ENCODE results near the gene MCRIP2. TPM values are rescaled to one million over a fixed set of nuclear protein-coding genes. Genes with fewer than 3 reads are reported as not detected.

The MCRIP2 gene
- polyA plus RNA-seq, 1 donor: 15.5 TPM

DNA sequence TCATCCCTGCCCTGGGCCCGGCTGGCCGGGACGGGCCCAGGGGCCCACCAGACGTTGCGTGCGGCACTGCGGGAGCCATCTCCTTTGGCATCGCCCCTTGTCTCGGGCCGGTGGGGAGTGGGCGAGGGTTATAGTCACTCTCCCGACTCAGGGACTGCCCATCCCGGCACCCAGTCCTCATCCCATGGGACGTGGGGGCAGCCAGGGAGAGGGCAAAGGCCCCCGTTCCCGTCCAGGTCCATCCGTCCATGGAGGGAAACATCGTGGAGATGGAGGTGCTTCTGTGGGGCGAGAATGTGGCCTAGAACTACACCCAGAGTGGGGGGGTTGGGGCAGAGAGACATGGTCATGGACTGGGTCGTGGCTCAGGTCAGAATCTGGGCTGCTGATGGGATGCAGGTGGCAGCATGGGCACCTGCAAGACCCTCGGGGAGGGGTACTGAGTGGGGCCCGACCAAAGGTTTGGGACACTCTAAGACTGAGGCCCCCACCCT is 5.1 kb downstream of the MCRIP2 start:
- no peak for DNase-seq

DNA sequence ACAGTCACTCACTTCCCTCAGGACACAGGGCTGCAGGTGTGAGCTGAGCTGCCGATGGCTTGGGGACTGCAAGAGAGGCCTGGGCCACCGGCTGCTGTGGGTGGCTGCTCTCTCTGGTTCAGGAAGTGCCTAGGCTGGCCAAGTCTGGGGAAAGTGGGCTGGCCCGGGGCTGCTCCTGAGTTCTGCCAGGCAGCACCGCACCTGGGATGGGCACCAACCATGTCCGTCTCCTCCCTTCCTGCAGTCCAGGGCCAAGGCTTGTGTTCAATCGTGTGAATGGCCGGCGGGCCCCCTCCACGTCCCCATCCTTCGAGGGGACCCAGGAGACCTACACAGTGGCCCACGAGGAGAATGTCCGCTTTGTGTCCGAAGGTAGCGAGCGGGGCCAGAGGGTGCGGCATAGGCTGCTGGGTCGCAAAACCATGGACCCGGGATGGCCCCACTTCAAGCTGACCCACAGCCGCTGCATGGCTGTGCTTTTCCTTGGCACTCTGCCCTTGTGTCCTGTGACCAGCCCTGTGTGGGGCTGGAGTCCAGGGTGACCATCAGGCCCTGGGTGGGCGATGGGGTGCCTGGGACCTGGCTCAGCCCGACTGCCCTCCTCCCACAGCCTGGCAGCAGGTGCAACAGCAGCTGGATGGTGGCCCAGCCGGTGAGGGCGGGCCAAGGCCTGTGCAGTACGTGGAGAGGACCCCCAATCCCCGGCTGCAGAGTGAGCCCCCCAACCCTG is 5.7 kb downstream of the MCRIP2 start:
- no peak for DNase-seq

DNA sequence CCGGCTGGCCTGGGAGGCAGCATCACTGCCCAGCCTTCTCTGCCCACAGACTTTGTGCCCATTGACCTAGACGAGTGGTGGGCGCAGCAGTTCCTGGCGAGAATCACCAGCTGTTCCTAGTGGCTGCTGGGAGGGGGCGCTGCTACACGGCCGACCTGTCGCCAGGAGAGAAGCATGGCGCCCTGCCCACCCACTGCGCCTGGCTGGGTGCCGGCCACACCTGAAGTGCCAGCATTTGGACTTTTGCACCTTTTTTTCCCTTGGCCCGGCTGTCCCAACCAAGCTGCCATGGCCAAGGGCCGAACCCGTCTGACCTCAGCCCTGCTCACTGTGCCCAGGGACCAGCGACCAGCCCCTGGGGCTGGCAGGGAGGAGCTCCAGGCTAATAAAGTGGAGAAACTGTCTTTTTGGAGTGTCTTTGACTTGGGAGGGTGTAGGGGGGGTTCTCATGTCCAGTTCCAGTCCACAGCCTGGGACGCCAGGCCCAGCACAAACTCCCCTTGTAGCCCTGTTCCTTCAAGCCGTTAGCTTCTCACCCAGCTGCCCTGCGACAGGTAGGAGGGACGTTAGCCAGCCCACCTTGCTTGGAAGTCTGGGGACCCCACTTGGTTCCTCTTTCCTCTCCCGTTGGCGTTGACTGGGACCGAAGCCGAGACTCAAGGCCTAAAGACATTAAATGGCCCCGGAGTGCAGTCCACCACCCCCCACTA is 6.6 kb downstream of the MCRIP2 start:
- no peak for DNase-seq

DNA sequence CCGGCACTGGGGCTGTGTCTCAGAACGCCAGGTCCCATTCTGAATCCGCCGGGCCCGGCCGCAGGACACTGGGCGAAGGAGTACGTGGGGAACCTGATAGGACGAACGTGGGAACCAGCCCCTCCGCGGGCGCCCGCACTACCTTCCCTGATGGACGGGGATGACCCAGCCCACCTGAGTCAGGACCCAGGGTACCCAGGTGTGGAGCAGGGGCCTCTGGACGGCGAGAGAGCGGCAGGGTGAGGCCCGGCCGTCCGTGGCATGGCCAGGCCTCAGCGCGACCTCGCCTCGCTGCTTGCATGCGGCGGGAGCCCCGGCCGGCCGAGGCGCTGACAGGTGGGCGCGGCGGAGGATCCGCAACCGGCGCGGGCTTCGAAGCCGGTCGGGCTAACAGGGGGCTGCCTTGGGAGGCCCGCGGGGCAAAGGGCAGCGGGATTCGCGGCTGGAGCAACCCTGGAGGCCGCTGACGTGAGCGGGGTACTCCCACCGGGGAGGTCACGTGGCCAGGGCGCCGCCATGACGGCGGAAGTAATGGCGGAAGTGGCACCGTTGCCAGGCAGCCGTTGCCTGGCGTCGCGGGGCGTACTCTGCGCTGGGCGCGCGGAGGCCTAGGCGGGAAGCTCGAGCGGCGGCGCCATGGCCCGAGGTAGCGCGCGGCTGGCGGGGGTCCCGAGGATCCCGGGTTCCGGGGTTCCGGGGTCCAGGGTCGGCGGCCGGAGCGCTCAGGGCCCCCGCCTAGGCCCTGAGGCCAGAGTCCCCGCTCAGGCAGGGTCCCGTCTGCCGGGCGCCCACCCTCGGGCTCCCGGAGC is 7.4 kb downstream of the MCRIP2 start, which contains the start of gene WDR90:
WDR90 (plus strand) TSS at position 585 of the 809 bp plus-strand sequence; CDS start at position 637, 52 bp downstream.
- peak; percentile 89 for DNase-seq

DNA sequence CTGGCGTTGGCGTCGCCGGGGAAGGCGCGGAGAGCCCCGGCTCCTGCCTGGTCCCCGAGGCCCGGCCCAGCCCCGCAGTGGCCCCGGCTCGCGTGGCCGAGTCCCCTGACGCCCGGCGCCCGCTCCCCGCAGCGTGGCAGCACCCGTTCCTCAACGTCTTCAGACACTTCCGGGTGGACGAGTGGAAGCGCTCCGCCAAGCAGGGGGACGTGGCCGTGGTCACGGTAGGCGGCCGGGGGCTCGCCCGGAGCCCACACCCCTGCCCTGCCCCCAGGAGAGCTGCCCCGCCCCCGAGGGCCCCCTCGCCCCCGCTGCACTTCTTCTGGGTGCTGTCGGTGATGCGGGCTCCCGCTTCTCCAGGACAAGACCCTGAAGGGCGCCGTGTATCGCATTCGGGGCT is 8.0 kb downstream of the MCRIP2 start:
- no peak for DNase-seq

DNA sequence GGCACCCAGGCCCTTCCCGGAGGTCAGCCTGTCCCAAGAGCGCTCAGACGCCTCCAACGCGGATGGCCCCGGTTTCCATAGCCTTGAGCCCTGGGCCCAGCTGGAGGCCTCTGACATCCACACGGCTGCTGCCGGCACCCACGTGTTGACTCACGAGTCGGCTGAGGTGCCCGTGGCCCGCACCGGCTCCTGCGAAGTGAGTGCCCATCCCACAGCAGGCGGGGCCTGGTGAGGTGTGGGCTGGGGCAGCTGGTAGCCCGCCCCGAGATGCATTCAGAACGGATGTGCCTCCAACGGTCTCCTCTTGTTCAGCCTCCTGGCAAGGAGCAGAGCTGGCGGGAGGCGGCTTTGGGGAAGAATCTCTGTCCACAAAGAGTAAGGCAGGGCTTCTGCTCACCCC is 10.2 kb downstream of the MCRIP2 start:
- DNase-seq: no peak

DNA sequence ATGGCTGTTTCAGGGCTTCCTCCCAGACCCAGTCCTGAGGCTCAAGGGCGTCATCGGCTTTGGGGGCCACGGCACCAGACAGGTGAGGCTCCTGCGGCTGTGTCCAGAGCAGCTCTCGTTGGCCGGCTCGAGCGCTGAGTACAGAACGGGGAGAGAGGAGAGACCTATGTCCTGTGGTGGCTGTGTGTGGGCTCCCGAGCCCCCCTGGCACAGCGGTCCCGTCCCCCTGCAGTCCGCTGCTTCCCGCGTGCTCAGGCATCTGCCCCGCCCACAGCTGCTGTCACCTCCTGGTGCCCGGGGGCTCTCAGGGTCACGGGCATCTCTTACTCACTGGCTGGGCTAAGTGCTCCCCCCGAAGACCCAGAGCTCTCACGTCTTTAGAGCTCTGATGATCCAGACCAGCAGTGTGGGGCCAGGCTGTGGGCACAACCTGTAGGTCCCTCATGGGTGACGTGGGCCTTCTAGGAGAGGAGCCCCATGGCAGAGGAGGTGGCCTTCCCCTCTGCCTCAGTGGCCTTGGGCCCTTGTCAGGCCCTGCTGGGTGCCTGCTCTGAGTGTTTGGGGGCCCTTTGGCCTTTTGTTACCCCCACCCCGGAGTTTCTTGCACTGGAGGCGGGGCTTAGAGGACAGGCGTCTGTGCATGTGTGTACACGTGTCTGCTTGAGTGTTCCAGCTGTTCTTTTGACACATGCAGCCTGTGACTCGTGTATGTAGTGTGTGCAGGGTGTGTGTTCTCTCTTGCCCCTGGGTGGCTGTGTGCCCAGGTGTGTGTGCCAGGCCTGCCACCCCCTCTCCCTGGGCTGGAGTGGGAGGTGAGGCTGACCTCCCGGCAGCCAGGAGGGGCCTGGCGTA is 11.1 kb downstream of the MCRIP2 start:
- DNase-seq: no peak

DNA sequence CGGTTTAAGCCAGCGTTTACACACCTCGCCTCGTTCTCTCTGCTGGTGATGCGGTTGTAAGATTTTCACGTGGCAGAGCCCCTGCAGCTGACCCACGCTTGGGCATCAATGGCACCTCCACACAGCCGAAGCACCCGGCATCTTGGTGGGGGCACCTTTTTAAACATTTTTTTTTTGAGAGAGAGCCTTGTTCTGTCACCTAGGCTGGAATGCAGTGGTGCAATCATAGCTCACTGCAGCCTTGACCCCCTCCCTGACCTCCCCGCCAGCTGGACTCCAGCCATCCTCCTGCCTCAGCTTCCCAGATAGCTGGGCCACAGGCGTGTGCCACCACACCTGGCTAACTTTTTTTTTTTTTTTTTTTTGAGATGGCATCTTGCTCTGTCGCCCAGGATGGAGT is 12.4 kb downstream of the MCRIP2 start:
- no peak for DNase-seq

DNA sequence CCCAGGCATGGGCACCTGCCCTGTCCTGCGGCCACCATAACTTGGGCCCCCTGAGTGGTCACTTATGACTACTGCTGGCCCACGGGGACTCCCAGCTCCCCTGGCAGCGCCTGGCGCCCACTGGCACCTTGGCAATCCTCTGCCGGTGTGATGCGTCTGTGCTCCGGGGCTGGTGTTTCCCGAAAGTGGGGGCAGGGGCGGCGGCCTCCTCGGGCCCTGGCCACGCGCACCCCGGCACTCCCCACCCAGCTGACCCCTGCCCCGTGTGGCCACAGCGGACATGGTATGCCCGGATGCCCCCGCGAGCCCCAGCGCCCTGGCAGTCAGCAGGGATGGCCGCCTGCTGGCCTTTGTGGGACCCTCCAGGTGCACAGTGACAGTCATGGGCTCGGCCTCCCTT is 15.9 kb downstream of the MCRIP2 start:
- DNase-seq: no peak

DNA sequence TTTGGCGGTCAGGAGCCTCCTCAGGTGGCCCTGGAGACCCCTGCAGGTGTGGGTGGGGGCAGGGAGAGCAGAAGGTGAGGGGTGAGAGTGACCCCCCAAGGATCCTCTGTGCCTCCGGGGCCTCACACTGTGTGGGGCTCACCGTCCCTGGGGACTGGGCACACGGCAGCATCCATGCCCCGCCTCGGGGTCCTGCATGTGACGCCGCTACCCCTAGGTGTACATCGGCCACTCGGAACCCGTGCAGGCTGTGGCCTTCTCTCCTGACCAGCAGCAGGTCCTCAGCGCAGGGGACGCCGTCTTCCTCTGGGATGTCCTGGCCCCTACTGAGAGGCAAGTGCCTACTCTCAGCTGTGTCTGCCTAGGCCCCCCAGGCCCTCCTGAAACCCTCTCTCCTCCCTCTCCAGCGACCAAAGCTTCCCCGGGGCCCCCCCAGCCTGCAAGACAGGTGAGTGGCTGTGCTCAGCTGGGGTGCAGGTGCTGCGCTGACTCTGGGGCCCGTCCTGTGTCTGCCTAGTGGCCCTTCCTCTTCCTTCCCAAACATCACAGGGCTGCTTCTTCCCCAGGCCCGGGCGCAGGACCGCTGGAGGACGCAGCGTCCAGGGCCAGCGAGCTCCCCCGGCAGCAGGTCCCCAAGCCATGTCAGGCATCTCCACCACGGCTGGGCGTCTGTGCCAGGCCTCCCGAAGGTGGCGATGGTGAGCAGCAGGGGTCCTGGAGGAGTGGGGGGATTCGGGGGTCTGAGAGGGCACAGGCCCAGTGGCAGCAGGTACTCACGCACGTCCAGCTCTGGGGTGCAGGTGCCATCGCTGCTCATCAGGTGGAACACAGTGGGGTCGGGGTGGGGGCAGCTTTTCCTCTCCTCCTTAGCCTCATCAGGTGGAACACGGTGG is 17.3 kb downstream of the MCRIP2 start:
- DNase-seq: no peak

DNA sequence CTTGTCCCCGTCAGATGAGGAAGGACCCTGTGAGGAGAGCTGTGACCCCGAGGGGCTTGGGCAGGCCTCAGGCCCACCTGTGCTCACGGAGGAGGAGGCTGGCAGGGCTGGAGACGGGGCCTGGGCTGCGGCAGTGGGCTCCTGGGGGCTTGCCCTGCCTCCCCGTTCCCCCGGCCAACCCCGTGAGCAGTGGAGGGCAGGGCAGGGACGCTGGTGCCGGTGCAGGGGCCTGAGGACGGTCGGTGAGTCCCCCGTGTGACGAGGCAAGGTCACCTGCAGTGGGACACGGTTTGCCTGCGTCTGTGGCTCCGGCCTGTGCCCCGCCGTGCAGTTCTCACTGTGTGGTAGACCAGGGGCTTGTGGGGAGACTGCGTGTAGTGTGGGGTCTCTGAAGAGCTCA is 18.0 kb downstream of the MCRIP2 start:
- DNase-seq: no peak

DNA sequence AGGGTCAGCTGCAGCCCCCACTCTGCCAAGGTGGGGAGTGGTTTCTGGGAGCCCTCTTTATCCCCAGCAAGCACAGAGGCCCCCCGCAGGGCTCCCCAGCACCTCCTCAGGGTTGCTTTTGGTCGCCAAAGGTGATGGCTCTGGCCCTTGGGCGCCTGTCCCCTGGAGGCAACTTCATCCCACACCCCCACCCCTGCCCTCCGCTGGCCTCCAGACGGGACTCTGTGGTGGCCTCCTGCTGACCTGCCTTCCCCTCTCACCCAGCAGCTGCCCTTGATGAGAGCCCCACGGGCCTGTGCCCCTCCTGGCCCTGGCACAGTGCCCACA is 18.5 kb downstream of the MCRIP2 start:
- DNase-seq: no peak

DNA sequence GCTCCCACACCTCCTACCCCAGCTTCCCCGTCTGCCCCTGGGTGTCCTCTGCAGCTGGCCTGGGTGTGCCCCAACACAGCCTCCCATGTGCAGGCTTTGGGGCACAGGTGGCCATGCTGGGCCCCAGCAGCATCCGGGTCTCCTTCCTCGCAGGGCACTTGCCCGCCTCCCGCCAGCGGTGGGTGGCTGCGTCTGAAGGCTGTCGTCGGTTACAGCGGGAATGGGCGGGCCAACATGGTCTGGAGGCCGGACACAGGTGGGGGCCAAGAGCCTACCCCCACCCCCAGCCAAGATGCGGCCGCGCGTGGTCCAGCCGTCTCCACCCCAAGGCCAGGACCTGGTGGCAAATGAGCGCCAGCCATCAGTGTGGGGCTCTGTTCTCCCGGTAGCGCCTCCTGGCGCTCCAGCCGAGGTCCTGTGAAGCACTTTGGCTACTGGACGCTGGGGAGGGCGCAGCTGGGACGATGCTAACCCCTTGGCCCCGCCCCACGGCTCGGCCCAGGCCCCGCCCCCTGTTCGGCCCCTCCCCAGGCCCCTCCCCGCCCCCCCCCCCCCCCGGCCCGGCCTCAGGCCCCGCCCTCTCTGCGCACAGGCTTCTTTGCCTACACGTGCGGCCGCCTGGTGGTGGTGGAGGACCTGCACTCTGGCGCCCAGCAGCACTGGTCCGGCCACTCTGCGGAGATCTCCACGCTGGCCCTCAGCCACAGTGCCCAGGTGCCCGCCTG is 19.0 kb downstream of the MCRIP2 start:
- peak; percentile 78 for DNase-seq

DNA sequence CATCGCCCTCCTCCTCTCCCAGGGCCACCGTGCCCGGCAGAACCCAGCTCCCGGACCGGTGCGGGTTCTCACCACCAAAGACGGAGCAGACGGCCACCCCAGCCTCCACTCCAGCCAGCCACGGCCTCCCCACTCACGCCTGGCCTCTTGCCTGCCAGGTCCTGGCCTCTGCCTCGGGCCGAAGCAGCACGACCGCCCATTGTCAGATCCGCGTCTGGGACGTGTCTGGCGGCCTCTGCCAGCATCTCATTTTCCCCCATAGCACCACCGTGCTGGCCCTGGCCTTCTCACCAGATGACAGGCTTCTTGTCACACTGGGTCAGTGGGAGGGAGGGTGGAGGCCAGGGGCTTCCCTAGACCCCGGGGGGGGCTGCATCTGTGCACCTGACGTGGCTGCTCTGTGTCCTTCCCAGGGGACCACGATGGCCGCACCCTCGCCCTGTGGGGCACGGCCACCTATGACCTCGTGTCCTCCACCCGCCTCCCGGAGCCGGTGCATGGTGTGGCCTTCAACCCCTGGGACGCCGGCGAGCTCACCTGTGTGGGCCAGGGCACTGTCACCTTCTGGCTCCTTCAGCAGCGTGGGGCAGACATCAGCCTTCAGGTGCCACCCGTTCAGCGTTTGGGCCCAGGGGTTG is 19.7 kb downstream of the MCRIP2 start:
- DNase-seq: no peak

DNA sequence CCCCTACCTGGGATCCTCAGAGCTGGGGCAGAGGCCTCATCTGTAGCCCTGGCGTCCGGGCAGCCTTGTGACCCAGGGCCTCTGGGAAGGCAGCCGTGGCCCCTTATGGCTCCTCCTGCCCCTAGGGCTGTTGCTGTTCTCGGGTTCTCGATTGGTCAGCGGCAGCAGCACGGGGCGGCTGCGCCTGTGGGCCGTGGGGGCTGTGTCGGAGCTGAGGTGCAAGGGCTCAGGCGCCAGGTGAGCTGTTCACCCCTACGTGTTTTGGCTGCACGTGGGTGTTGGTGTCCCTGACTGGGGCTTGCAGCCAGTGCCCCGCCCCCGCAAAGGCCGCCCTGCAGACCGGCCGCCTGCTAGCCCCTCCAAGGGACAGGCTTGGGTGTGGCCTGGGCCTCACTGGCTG is 20.5 kb downstream of the MCRIP2 start:
- no peak for DNase-seq

DNA sequence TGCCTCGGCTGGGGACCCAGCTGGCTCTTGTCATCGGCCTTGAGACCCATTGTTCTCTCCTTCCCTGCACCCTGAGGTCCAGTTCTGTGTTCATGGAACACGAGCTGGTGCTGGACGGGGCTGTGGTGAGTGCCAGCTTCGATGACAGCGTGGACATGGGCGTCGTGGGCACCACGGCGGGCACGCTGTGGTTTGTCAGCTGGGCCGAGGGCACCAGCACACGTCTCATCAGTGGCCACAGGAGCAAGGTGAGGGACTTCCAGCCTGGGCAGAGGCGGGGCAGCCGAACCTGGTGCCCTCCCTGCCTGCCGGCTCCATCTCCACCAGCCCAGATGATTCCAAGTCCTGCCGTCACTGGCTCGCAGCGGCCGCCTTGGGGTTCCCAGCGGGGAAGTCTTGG is 21.0 kb downstream of the MCRIP2 start:
- DNase-seq: no peak

DNA sequence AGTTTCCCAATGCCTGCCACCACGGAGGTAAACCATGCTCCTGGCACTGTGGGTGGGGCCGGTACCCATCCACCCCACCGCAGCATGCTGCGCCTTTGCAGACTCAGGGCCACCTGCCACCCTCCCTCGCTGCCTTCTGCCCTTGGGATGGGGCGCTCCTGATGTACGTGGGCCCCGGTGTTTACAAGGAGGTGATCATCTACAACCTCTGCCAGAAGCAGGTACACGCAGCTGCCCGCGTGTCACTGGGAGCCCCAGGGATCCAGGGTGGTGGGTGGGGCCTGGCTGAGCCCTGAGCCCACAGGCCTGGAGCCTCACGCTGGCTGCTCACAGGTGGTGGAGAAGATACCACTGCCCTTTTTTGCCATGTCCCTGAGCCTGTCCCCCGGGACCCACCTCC is 24.9 kb downstream of the MCRIP2 start:
- DNase-seq: no peak

DNA sequence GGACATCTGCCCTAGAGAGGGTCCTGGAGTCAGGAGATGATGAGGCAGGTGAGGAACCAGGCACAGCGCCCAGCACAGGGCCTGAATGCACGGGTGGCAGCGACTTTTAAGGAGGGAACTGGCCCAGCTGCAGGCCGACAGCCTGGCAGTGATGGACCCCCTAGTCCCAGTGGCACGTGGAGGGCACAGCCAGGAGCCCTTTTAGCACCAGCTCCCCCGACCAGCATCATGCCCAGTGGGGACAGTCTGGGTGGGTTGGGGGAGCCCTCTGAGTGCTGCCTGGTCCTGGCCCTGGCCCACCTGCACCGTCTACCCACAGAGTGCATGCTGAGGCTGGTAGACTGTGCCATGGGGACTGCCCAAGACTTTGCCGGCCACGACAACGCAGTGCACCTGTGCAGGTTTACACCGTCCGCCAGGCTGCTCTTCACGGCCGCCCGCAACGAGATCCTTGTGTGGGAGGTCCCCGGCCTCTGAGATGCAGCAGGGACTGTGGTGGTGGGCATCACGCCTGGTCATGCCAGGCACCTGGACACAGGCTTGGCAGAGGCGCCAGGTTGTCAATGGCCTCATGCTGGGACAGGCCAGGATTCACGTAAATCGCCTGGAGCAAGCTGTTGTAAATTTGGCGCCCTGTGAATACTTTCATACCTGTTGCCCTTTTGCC is 25.6 kb downstream of the MCRIP2 start:
- DNase-seq: no peak

All from left kidney (tissue), 2 donors.